Peyer's patch (tissue), 4 donors: ENCODE measurements around the gene SBK3. TPM values are rescaled to one million over a fixed set of nuclear protein-coding genes. Genes with fewer than 3 reads are reported as not detected.

ENCODE experiments used
- DNase-seq, 3 donors: peaks; one replicate each; pipeline ENCODE4 v3.0.0-alpha.2; 2017 to 2019
- H3K27ac ChIP-seq, 4 donors: fragments of 200-600 bp; sonication (generic); one replicate each; pipeline ENCODE4 v1.5.1; 2016 to 2019
- H3K27me3 ChIP-seq, 2 donors: fragments of 200-600 bp; sonication (generic); one replicate each; pipeline ENCODE4 v1.5.1; 2019
- H3K36me3 ChIP-seq, 3 donors: fragments of 200-600 bp; sonication (generic); one replicate each; pipeline ENCODE4 v1.5.1; 2016 to 2019
- H3K4me1 ChIP-seq, 4 donors: fragments of 200-600 bp; sonication (generic); one replicate each; pipeline ENCODE4 v1.5.1; 2016 to 2019
- H3K4me3 ChIP-seq, 4 donors: fragments of 200-600 bp; sonication (generic); 1 replicate in 3 of 4; 2 replicates in 1 of 4; pipeline ENCODE4 v1.5.1; 2016 to 2019; ENCODE audit warnings: mild to moderate bottlenecking in 1 of 4
- H3K9me3 ChIP-seq, 4 donors: fragments of 200-600 bp; sonication (generic); one replicate each; pipeline ENCODE4 v1.5.1; 2016 to 2019; ENCODE audit warnings: mild to moderate bottlenecking in 1 of 4
- CTCF ChIP-seq, 6 experiments: fragments of 450-650 bp in 4 of 6; fragments of 200-600 bp in 2 of 6; sonication (generic) in 1 of 6; IDR thresholded peaks; one replicate each; pipeline ENCODE4 v1.5.1; 2017 to 2019; ENCODE audit warnings: antibody characterized with exemption in 6 of 6, mild to moderate bottlenecking in 3 of 6, moderate library complexity in 1 of 6
- POLR2A ChIP-seq, 2 donors: fragments of 450-650 bp; IDR thresholded peaks; one replicate each; pipeline ENCODE4 v1.5.1; 2017; ENCODE audit warnings: antibody characterized with exemption in 2 of 2, mild to moderate bottlenecking in 2 of 2, moderate library complexity in 2 of 2
- total RNA-seq, 4 donors: library from RNA; depleted of rRNA; stranded (reverse); fragments of >200 nt; gene quantifications; one replicate each; pipeline ENCODE4 v1.1.0, GENCODE V29; 2016

The SBK3 gene
- total RNA-seq, 4 donors from 2014 or later: 1.0 TPM; not detected in 3

GRCh38 chr19:55504981-55505380 lies 40.4 kb downstream of the SBK3 start:
- no peak for TF ChIP-seq POLR2A (IDR thresholded peaks at IDR 0.05)
- TF ChIP-seq CTCF (IDR thresholded peaks at IDR 0.05): no peak
- Histone ChIP-seq H3K27me3 (no peaks in the 10 kb centered on the region), H3K4me1 (peaks cover 0 to 4% (median 2%) of the 10 kb centered on the region in 4 donors), H3K4me3 (no peak overlapping the region), H3K27ac (no peak overlapping the region), H3K36me3 (no peaks in the 10 kb centered on the region), H3K9me3 (no peaks in the 10 kb centered on the region)
- no peak for DNase-seq

- Histone ChIP-seq H3K27ac (peak overlapping the region in 2 of 4 donors; percentile 75 to 90), H3K4me3 (peak overlapping the region in 3 of 4 donors; percentile 49 to 57 (median 50)), H3K4me1 (peaks cover 0 to 4% (median 2%) of the 10 kb centered on the region in 4 donors), H3K27me3 (no peaks in the 10 kb centered on the region), H3K9me3 (no peaks in the 10 kb centered on the region), H3K36me3 (no peaks in the 10 kb centered on the region)
- DNase-seq: no peak
- TF ChIP-seq POLR2A (IDR thresholded peaks at IDR 0.05) (no peak), CTCF (IDR thresholded peaks at IDR 0.05) (no peak)
These were observed 41.1 kb downstream of the SBK3 start for GRCh38 chr19:55504252-55504603.

- TF ChIP-seq CTCF (IDR thresholded peaks at IDR 0.05): peak; percentile 94 to 99 (median 97)
- no peak for TF ChIP-seq POLR2A (IDR thresholded peaks at IDR 0.05)
- H3K4me3 ChIP-seq: peak overlapping the region; percentile 49 to 57 (median 54)
- peak; percentile 94 to 97 (median 95) for DNase-seq
- H3K9me3 ChIP-seq: no peaks in the 10 kb centered on the region
- no peaks in the 10 kb centered on the region for H3K36me3 ChIP-seq
- no peaks in the 10 kb centered on the region for H3K27me3 ChIP-seq
- H3K27ac ChIP-seq: peak overlapping the region; percentile 70 to 90 (median 76)
- H3K4me1 ChIP-seq: peaks cover 0 to 4% (median 2%) of the 10 kb centered on the region in 4 donors
These were observed 41.7 kb downstream of the SBK3 start for GRCh38 chr19:55503502-55504251.

- TF ChIP-seq POLR2A (IDR thresholded peaks at IDR 0.05): no peak
- no peak for TF ChIP-seq CTCF (IDR thresholded peaks at IDR 0.05)
- Histone ChIP-seq H3K36me3 (no peaks in the 10 kb centered on the region), H3K4me1 (peaks cover 0 to 4% (median 2%) of the 10 kb centered on the region in 4 donors), H3K4me3 (peak overlapping the region in 2 of 4 donors; percentile 50 to 57), H3K27me3 (no peaks in the 10 kb centered on the region), H3K9me3 (no peaks in the 10 kb centered on the region), H3K27ac (peak overlapping the region in 1 of 4 donors; percentile 90)
- no peak for DNase-seq
These were observed 42.2 kb downstream of the SBK3 start for GRCh38 chr19:55503157-55503501.

- no peak for TF ChIP-seq CTCF (IDR thresholded peaks at IDR 0.05)
- TF ChIP-seq POLR2A (IDR thresholded peaks at IDR 0.05): no peak
- no peaks in the 10 kb centered on the region for H3K9me3 ChIP-seq
- no peak overlapping the region for H3K4me3 ChIP-seq
- DNase-seq: no peak
- no peak overlapping the region for H3K27ac ChIP-seq
- H3K27me3 ChIP-seq: no peaks in the 10 kb centered on the region
- no peaks in the 10 kb centered on the region for H3K36me3 ChIP-seq
- H3K4me1 ChIP-seq: peaks cover 0 to 4% (median 2%) of the 10 kb centered on the region in 4 donors
These were observed 43.0 kb downstream of the SBK3 start for GRCh38 chr19:55502197-55502952.
